ENCODE measurements around the gene ZNF792. TPM values are rescaled to one million over a fixed set of nuclear protein-coding genes. Genes with fewer than 3 reads are reported as not detected.

The ZNF792 gene
- total and polyA plus RNA-seq, 2 of the 8 experiments (the other 6 are each of a cell fraction or from before 2014, with no cell fraction given), result 2.5 to 7.2 TPM

- TF ChIP-seq SAP30 (IDR thresholded peaks at IDR 0.05; ENCODE audit: insufficient read depth, insufficient replicate concordance, low read length) (no peak), KDM4A (IDR thresholded peaks at IDR 0.05; ENCODE audit: low read depth, low read length, severe bottlenecking) (no peak)
Measured at GRCh38 chr19:34997071-34997617, 33.1 kb upstream of the ZNF792 start (continued).

Measured in H1 (cell line).